ENCODE results near the gene GNA14.

GNA14 gene

GRCh38 chr9:77513457-77513856, 134.7 kb downstream of the GNA14 start:
- DNase-seq: no peak
- Histone ChIP-seq H3K4me3 (no peak overlapping the region), H3K36me3 (no peaks in the 10 kb centered on the region), H3K4me1 (peaks cover 0 to 13% (median 8%) of the 10 kb centered on the region in 4 donors), H3K9me3 (no peaks in the 10 kb centered on the region), H3K27ac (no peak overlapping the region), H3K27me3 (no peaks in the 10 kb centered on the region)
- TF ChIP-seq CTCF (IDR thresholded peaks at IDR 0.05): no peak
- intact Hi-C loops (cut with DNase I; ENCODE audit: low total_unique reads): no loop called here

- no peak for DNase-seq
- Histone ChIP-seq H3K27me3 (no peaks in the 10 kb centered on the region), H3K36me3 (no peaks in the 10 kb centered on the region), H3K4me1 (peaks cover 0 to 15% (median 8%) of the 10 kb centered on the region in 4 donors), H3K9me3 (no peaks in the 10 kb centered on the region), H3K4me3 (no peak overlapping the region), H3K27ac (no peak overlapping the region)
- no peak for TF ChIP-seq CTCF (IDR thresholded peaks at IDR 0.05)
- intact Hi-C loops (cut with DNase I; ENCODE audit: low total_unique reads): no loop called here
Observed at GRCh38 chr9:77512876-77513275, 135.2 kb downstream of the GNA14 start.

- H3K4me3 ChIP-seq: no peak overlapping the region
- intact Hi-C loops (cut with DNase I; ENCODE audit: low total_unique reads): no loop called here
- no peak overlapping the region for H3K27ac ChIP-seq
- no peaks in the 10 kb centered on the region for H3K27me3 ChIP-seq
- H3K9me3 ChIP-seq: no peaks in the 10 kb centered on the region
- H3K36me3 ChIP-seq: no peaks in the 10 kb centered on the region
- H3K4me1 ChIP-seq: peaks cover 0 to 28% (median 9%) of the 10 kb centered on the region in 4 donors
- no peak for TF ChIP-seq CTCF (IDR thresholded peaks at IDR 0.05)
- no peak for DNase-seq
Observed at GRCh38 chr9:77511525-77511924, 136.6 kb downstream of the GNA14 start.

- no peaks in the 10 kb centered on the region for H3K9me3 ChIP-seq
- no peaks in the 10 kb centered on the region for H3K27me3 ChIP-seq
- H3K36me3 ChIP-seq: no peaks in the 10 kb centered on the region
- intact Hi-C loops (cut with DNase I; ENCODE audit: low total_unique reads): no loop called here
- TF ChIP-seq CTCF (IDR thresholded peaks at IDR 0.05): no peak
- H3K27ac ChIP-seq: no peak overlapping the region
- no peak overlapping the region for H3K4me3 ChIP-seq
- no peak for DNase-seq
- peaks cover 0 to 30% (median 11%) of the 10 kb centered on the region in 4 donors for H3K4me1 ChIP-seq
Observed at GRCh38 chr9:77510666-77511065, 137.5 kb downstream of the GNA14 start.

GRCh38 chr9:77508396-77508795, 139.7 kb downstream of the GNA14 start:
- DNase-seq: no peak
- Histone ChIP-seq H3K27ac (no peak overlapping the region), H3K4me1 (peaks cover 0 to 30% (median 2%) of the 10 kb centered on the region in 4 donors), H3K9me3 (no peaks in the 10 kb centered on the region), H3K36me3 (no peaks in the 10 kb centered on the region), H3K4me3 (no peak overlapping the region), H3K27me3 (no peaks in the 10 kb centered on the region)
- intact Hi-C loops (cut with DNase I; ENCODE audit: low total_unique reads): no loop called here
- no peak for TF ChIP-seq CTCF (IDR thresholded peaks at IDR 0.05)

Data from tibial artery (tissue), 4 donors.